Keratinocyte (primary cell): ENCODE results near the gene GIMAP8.

Experiments
- CTCF ChIP-seq, 3 experiments: IDR thresholded peaks in 1 of 3; conservative IDR thresholded peaks in 1 of 3; optimal IDR thresholded peaks in 1 of 3; 2 replicates in 2 of 3; 3 replicates in 1 of 3; pipeline versions ENCODE3 to v1.5.1; 2011; ENCODE audit warnings: low read length in 3 of 3, mild to moderate bottlenecking in 3 of 3, moderate library complexity in 2 of 3, control low read depth in 1 of 3, inconsistent platforms in 1 of 3; ENCODE audit not compliant: insufficient read depth in 2 of 3; ENCODE audit errors: extremely low read depth in 1 of 3
- EZH2 ChIP-seq: IDR thresholded peaks from one replicate; pipeline ENCODE4 v1.6.1; 2012; ENCODE audit warnings: inconsistent platforms, mild to moderate bottlenecking, low read length, moderate library complexity

DNA sequence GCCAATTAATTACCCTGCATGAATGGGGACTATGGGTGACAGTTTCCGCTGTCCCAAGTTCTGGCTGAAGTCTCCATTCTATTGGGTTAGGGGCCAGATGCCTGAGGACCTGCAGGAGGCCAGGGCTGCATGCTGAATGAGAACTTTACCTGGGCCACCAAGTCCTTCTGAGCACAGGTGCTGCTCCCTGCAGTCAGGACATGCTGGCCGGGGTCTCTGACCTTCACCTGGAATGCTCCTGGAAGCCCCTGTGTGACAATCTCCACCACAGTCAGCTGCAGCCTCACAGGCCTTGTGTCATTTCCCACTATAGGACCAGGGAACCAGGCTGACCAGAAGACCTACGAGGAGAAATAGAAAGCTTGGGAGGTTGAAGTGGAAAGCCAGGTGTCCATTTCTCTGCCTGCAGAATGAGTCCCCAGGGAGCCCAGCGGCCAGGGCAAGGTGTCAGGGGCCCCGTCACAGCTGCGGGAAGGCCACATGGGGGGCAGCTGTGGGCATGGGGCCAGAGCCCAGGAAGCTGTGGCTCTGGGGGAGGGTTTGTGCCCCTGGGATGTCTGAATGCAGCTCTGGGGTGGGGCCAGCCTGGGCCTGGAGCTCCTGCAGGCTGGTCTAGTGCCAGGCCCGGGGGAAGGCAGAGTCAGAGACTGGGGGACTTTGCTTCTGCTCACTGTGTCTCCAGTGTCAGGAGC lies 5.6 kb upstream of the GIMAP8 start:
- no peak for TF ChIP-seq EZH2
- TF ChIP-seq CTCF (optimal IDR thresholded peaks at IDR 0.05 in 1 of 3, IDR thresholded peaks at IDR 0.05 in 1 of 3, conservative IDR thresholded peaks at IDR 0.05 in 1 of 3; ENCODE audit: extremely low read depth in 1 of 3, insufficient read depth in 2 of 3, low read length in 3 of 3): no peak
